Peyer's patch (tissue), 4 donors: Measurements from ENCODE around the gene GFER. TPM values are rescaled to one million over a fixed set of nuclear protein-coding genes. Genes with fewer than 3 reads are reported as not detected.
"Not testable (repeated sequence)": the region's sequence is repeated elsewhere in the genome, so short reads cannot be mapped to it uniquely, and the experiment has no call there.

Source experiments
- DNase-seq, 3 donors: peaks; one replicate each; pipeline ENCODE4 v3.0.0-alpha.2; 2017 to 2019
- H3K27ac ChIP-seq, 4 donors: fragments of 200-600 bp; sonication (generic); one replicate each; pipeline ENCODE4 v1.5.1; 2016 to 2019
- H3K27me3 ChIP-seq, 2 donors: fragments of 200-600 bp; sonication (generic); one replicate each; pipeline ENCODE4 v1.5.1; 2019
- H3K36me3 ChIP-seq, 3 donors: fragments of 200-600 bp; sonication (generic); one replicate each; pipeline ENCODE4 v1.5.1; 2016 to 2019
- H3K4me1 ChIP-seq, 4 donors: fragments of 200-600 bp; sonication (generic); one replicate each; pipeline ENCODE4 v1.5.1; 2016 to 2019
- H3K4me3 ChIP-seq, 4 donors: fragments of 200-600 bp; sonication (generic); 1 replicate in 3 of 4; 2 replicates in 1 of 4; pipeline ENCODE4 v1.5.1; 2016 to 2019; ENCODE audit warnings: mild to moderate bottlenecking in 1 of 4
- H3K9me3 ChIP-seq, 4 donors: fragments of 200-600 bp; sonication (generic); one replicate each; pipeline ENCODE4 v1.5.1; 2016 to 2019; ENCODE audit warnings: mild to moderate bottlenecking in 1 of 4
- CTCF ChIP-seq, 6 experiments: fragments of 450-650 bp in 4 of 6; fragments of 200-600 bp in 2 of 6; sonication (generic) in 1 of 6; IDR thresholded peaks; one replicate each; pipeline ENCODE4 v1.5.1; 2017 to 2019; ENCODE audit warnings: antibody characterized with exemption in 6 of 6, mild to moderate bottlenecking in 3 of 6, moderate library complexity in 1 of 6
- POLR2A ChIP-seq, 2 donors: fragments of 450-650 bp; IDR thresholded peaks; one replicate each; pipeline ENCODE4 v1.5.1; 2017; ENCODE audit warnings: antibody characterized with exemption in 2 of 2, mild to moderate bottlenecking in 2 of 2, moderate library complexity in 2 of 2
- total RNA-seq, 4 donors: library from RNA; depleted of rRNA; stranded (reverse); fragments of >200 nt; gene quantifications; one replicate each; pipeline ENCODE4 v1.1.0, GENCODE V29; 2016

GFER gene
- total RNA-seq, result 100 to 1,000 TPM in 1 of 4 donors, 10 to 100 TPM in 3; 31.4 to 102 (median 83.1) TPM

DNA sequence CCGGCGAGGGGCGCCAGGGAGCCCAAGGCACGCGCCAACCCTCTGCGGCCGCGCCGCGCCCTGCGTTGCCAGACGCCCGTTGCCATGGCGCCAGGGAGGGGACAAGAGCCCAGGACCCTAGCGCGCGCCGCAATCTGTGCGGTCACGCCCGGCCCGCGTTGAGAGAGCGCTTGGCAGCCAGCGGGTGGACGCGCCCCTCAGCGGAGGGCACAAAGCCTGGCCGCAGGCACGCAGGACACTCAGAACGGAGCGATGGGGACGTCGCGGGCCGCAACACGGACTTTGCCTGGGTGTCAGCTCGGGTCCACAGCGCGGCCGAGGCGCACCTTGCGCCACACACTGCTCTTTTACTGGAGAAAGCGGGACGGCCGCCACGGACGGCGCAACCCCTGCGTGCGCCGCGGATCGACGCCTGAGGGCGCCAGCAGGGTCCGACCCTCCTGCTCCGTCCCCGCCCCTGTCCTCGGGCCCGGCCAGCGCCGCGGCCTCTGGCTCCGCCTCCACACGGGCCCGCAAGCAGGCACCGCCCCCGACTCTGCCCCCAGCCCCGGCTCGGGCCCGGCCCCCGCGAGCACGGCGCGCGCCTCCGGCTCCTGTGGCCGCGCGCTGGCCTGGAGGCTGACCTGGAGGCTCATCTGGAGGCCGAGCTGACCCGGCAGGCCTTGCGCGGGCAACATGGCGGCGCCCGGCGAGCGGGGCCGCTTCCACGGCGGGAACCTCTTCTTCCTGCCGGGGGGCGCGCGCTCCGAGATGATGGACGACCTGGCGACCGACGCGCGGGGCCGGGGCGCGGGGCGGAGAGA is at the start of gene GFER:
Gene GFER (plus strand): TSS at position 650 of the 803 bp plus-strand sequence. CDS start 26 bp downstream, at position 676.
- Histone ChIP-seq H3K27me3 (no peaks in the 10 kb centered on the region), H3K4me1 (peaks cover 0 to 65% (median 17%) of the 10 kb centered on the region in 4 donors), H3K4me3 (peak within 1 kb of the TSS; percentile 81 to 92 (median 90)), H3K9me3 (no peaks in the 10 kb centered on the region), H3K36me3 (peaks cover 0 to 23% (median 0%) of the 10 kb centered on the region in 3 donors), H3K27ac (peak within 1 kb of the TSS; percentile 76 to 97 (median 87))
- TF ChIP-seq CTCF (IDR thresholded peaks at IDR 0.05), result peak in 5 of 6 experiments; percentile 26 to 46 (median 29)
- TF ChIP-seq POLR2A (IDR thresholded peaks at IDR 0.05), result peak; percentile 51 to 55
- DNase-seq, result peak; percentile 78 to 96 (median 94)

DNA sequence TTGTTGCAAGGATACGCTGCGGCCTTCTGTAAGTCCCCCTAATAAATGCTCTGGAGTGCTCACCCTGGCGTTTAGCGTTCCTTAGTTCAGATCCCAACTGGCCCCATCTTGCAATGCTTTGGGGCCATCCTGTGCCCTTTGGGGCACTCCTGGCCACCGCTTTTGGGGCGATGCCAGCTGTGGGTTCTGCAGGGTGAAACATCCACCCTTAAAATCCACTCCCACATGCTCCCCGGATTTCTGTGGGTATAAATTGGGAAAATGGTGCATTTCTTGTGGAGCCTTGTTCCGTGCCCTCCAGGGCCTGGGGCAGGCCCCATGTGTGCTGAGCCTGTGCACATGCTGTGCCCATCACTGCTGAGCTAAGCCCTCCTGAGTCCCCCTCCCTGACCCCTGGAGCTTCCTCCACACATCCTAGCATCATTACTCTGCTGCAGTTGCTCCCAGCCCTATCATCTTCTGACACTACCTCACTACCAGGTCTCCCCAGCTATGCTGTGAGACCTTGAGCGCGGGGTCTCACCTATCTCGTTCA is 47.0 kb upstream of the GFER start:
- peaks cover 0 to 32% (median 0%) of the 10 kb centered on the region in 3 donors for H3K36me3 ChIP-seq
- no peak for DNase-seq
- no peaks in the 10 kb centered on the region for H3K9me3 ChIP-seq
- peaks cover 4 to 27% (median 10%) of the 10 kb centered on the region in 4 donors for H3K4me1 ChIP-seq
- TF ChIP-seq POLR2A (IDR thresholded peaks at IDR 0.05) (no peak), CTCF (IDR thresholded peaks at IDR 0.05) (no peak)
- no peaks in the 10 kb centered on the region for H3K27me3 ChIP-seq
- H3K27ac ChIP-seq, result no peak overlapping the region
- no peak overlapping the region for H3K4me3 ChIP-seq

DNA sequence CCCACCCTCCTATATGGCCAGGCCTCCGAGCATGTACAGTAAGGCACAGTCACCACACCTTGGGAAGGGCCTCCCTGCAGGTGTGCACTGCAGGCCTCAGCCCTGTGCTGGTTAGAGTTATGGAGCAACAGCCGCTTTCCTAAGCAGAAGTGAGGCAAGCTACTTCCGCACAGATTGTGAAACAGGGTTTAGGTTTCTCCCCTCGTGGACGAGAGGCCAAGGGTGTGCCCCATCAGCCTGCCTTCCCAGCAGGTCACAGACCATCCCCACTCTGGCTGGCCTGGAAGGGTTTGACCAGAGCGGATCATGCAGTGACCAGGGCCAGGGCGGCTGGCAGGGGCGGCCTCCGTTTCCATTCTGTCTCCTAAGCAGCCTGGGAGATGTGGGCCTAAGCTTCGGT is 45.7 kb upstream of the GFER start:
- Histone ChIP-seq H3K4me3 (no peak overlapping the region), H3K27ac (no peak overlapping the region), H3K27me3 (no peaks in the 10 kb centered on the region), H3K9me3 (no peaks in the 10 kb centered on the region), H3K4me1 (peaks cover 5 to 33% (median 15%) of the 10 kb centered on the region in 4 donors), H3K36me3 (peaks cover 0 to 32% (median 0%) of the 10 kb centered on the region in 3 donors)
- TF ChIP-seq CTCF (IDR thresholded peaks at IDR 0.05) (no peak), POLR2A (IDR thresholded peaks at IDR 0.05) (no peak)
- DNase-seq, result no peak

DNA sequence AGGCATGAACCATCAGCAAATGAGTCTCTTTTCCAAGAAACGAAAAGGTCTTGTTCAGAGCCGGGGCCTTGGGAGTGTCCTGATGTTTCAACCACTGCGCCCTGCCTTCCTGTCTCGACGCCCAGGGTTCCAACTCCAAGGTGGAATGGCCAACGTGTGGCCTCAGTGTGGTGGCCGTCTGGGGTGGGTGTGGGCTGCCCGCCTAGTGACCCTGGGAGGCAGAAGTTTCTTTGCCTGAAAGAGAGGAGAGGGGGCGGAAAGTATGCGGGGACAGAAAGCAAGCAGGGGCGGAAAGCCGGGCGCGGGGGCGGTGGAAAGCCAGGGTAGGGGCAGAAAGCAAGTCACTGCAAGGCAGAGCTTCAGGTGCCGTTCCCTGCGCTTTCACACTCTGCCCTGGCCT is 45.1 kb upstream of the GFER start:
- no peaks in the 10 kb centered on the region for H3K27me3 ChIP-seq
- no peaks in the 10 kb centered on the region for H3K9me3 ChIP-seq
- H3K4me3 ChIP-seq, result no peak overlapping the region
- H3K27ac ChIP-seq, result no peak overlapping the region
- H3K36me3 ChIP-seq, result peaks cover 0 to 32% (median 0%) of the 10 kb centered on the region in 3 donors
- DNase-seq, result no peak
- no peak for TF ChIP-seq POLR2A (IDR thresholded peaks at IDR 0.05)
- no peak for TF ChIP-seq CTCF (IDR thresholded peaks at IDR 0.05)
- peaks cover 5 to 37% (median 15%) of the 10 kb centered on the region in 4 donors for H3K4me1 ChIP-seq

GRCh38 chr16:1939833-1940232 is 44.2 kb upstream of the GFER start:
- Histone ChIP-seq H3K36me3 (peaks cover 0 to 32% (median 0%) of the 10 kb centered on the region in 3 donors), H3K27ac (peak overlapping the region in 2 of 4 donors; percentile 76 to 81), H3K4me1 (peaks cover 5 to 37% (median 15%) of the 10 kb centered on the region in 4 donors)
- H3K9me3 ChIP-seq, DNase-seq, H3K27me3 ChIP-seq, H3K4me3 ChIP-seq: not testable (repeated sequence)
